Measurements from ENCODE around the gene AP5Z1. TPM values are rescaled to one million over a fixed set of nuclear protein-coding genes. Genes with fewer than 3 reads are reported as not detected.

AP5Z1 gene
- total and polyA plus RNA-seq, 2 of the 4 experiments (the other 2 are of a cell fraction) = 9.7 to 38.7 TPM

GRCh38 chr7:4817178-4817901 lies 41.9 kb downstream of the AP5Z1 start:
- CTCF ChIA-PET = no interaction called here
- no peak overlapping the region for H3K9ac ChIP-seq (ENCODE audit: low read depth, low read length)

More at GRCh38 chr7:4817178-4817901, 41.9 kb downstream of the AP5Z1 start:
- H3K4me3 ChIP-seq (ENCODE audit: insufficient read depth, low read depth, low read length) = no peak overlapping the region
- no peaks in the 10 kb centered on the region for H3K4me1 ChIP-seq (ENCODE audit: control insufficient read depth, insufficient read depth, low read length)
- no peak overlapping the region for H3K56ac ChIP-seq (ENCODE audit: extremely low read depth, insufficient read depth, low read length)
- POLR2A ChIA-PET (ENCODE audit: unreplicated experiment) = no interaction called here
- H3K14ac ChIP-seq (replicated peaks; ENCODE audit: low read depth, low read length) = no peak overlapping the region
- H3K4ac ChIP-seq (ENCODE audit: low read depth, low read length) = no peak overlapping the region
- no peak overlapping the region for H3K23ac ChIP-seq (ENCODE audit: low read depth, low read length)
- no peaks in the 10 kb centered on the region; the same call in 1 of the 2 replicates for H3K27me3 ChIP-seq (ENCODE audit: control insufficient read depth, insufficient read depth, low read length)
- H2BK5ac ChIP-seq (ENCODE audit: low read depth, low read length, poor library complexity, severe bottlenecking) = no peak overlapping the region
- no peak overlapping the region for H2AK9ac ChIP-seq (replicated peaks; ENCODE audit: low read depth, low read length, poor library complexity)
- H3K4me2 ChIP-seq (ENCODE audit: low read depth, low read length) = no peak overlapping the region
- WGBS, 2 experiments (ENCODE audit: extremely low coverage in 2 of 2, insufficient read length in 1 of 2) = 91% methylated on average over 17 of the region's 38 CpGs; no CpG with 5 or more reads in 1 of the 2 experiments
- no TSS peak for BruUV-seq (replicated peaks)
- no peak overlapping the region for H2AK5ac ChIP-seq (ENCODE audit: low read depth, low read length)
- H4K5ac ChIP-seq (ENCODE audit: low read depth, low read length) = no peak overlapping the region
- DNase-seq = no peak
- H3K79me1 ChIP-seq (ENCODE audit: low read depth in 1 of 2, low read length in 2 of 2) = no peaks in the 10 kb centered on the region
- intact Hi-C loops (cut with micrococcal nuclease) = no loop called here
- no peak overlapping the region for H4K91ac ChIP-seq (ENCODE audit: insufficient read depth, low read depth, low read length)
- H2BK15ac ChIP-seq (ENCODE audit: low read depth, low read length) = no peak overlapping the region
- H2AFZ ChIP-seq (replicated peaks; ENCODE audit: low read length, poor library complexity) = no peak overlapping the region
- no peak overlapping the region for H2BK120ac ChIP-seq (ENCODE audit: low read depth, low read length)
- no peak overlapping the region for H2BK20ac ChIP-seq (ENCODE audit: low read depth, low read length)
- TF ChIP-seq POLR2A (IDR thresholded peaks at IDR 0.05; ENCODE audit: low read depth, low read length) (no peak), CHD1 (IDR thresholded peaks at IDR 0.05; ENCODE audit: low read depth, low read length) (no peak), USF2 (IDR thresholded peaks at IDR 0.05; ENCODE audit: low read depth, low read length) (no peak), ELK1 (IDR thresholded peaks at IDR 0.05; ENCODE audit: borderline replicate concordance, low read depth, low read length) (no peak), RAD21 (IDR thresholded peaks at IDR 0.05; ENCODE audit: low read length) (no peak), SMC3 (IDR thresholded peaks at IDR 0.05; ENCODE audit: low read depth, low read length) (no peak), NFE2L2 (IDR thresholded peaks at IDR 0.05; ENCODE audit: low read depth, low read length) (no peak), MAZ (IDR thresholded peaks at IDR 0.05; ENCODE audit: borderline replicate concordance, low read depth, low read length) (no peak), MAFK (IDR thresholded peaks at IDR 0.05; ENCODE audit: low read depth, low read length) (no peak), RFX5 (IDR thresholded peaks at IDR 0.05; ENCODE audit: low read depth, low read length) (no peak), RCOR1 (IDR thresholded peaks at IDR 0.05; ENCODE audit: insufficient replicate concordance, low read length) (no peak), BHLHE40 (IDR thresholded peaks at IDR 0.05; ENCODE audit: low read depth, low read length) (no peak), MXI1 (IDR thresholded peaks at IDR 0.05; ENCODE audit: borderline replicate concordance, low read depth, low read length) (no peak)
- H3K9me3 ChIP-seq (ENCODE audit: control insufficient read depth, insufficient read depth, low read length) = peaks cover 6% of the 10 kb centered on the region
- ATAC-seq (ENCODE audit: low read depth) = no peak
- H3K9me1 ChIP-seq (ENCODE audit: insufficient read depth, low read length) = no peaks in the 10 kb centered on the region; the same call in 1 of the 2 replicates
- H3K27ac ChIP-seq (ENCODE audit: insufficient read depth, low read length) = no peak overlapping the region
- no peaks in the 10 kb centered on the region for H4K20me1 ChIP-seq (ENCODE audit: insufficient read depth, low read length)
- H4K8ac ChIP-seq (ENCODE audit: low read depth in 2 of 2, low read length in 2 of 2) = no peak overlapping the region
- no peak overlapping the region for H3K18ac ChIP-seq (ENCODE audit: low read depth, low read length)
- dilution Hi-C loops (cut with HindIII; ENCODE audit: low sequenced_read_pairs, unreplicated experiment) = no loop called here
- no peaks in the 10 kb centered on the region for H3K36me3 ChIP-seq (ENCODE audit: control insufficient read depth, insufficient read depth, low read length)
- in situ Hi-C loops (cut with MboI; ENCODE audit: low sequenced_read_pairs) = no loop called here
